ENCODE results near the gene SIX3.
A peak's percentile ranks its signal among the peaks of the same experiment; 100 is the strongest.

- TF ChIP-seq POLR2A (IDR thresholded peaks at IDR 0.05; ENCODE audit: low read depth, low read length) (no peak), CTCF (conservative IDR thresholded peaks at IDR 0.05; ENCODE audit: low read depth, low read length) (peak; percentile 39), RAD21 (IDR thresholded peaks at IDR 0.05; ENCODE audit: low read length) (0 out of 2 replicates have a peak, but pooled peaks have one; percentile 32), NFE2L2 (IDR thresholded peaks at IDR 0.05; ENCODE audit: low read depth, low read length) (no peak), MAZ (IDR thresholded peaks at IDR 0.05; ENCODE audit: borderline replicate concordance, low read depth, low read length) (no peak), SMC3 (IDR thresholded peaks at IDR 0.05; ENCODE audit: low read depth, low read length) (no peak), BHLHE40 (IDR thresholded peaks at IDR 0.05; ENCODE audit: low read depth, low read length) (no peak), CEBPB (IDR thresholded peaks at IDR 0.05; ENCODE audit: low read depth, low read length) (no peak), MXI1 (IDR thresholded peaks at IDR 0.05; ENCODE audit: borderline replicate concordance, low read depth, low read length) (no peak), RCOR1 (IDR thresholded peaks at IDR 0.05; ENCODE audit: insufficient replicate concordance, low read length) (no peak)
Observed at GRCh38 chr2:44974064-44974715, 32.7 kb downstream of the SIX3 start.
